GM18858 (cell line): ENCODE results near the gene ZBTB25.

Experiments
- ATAC-seq: cut with Tn5 transposase; IDR thresholded peaks from one replicate; pipeline ENCODE4 v1.9.1; 2021; ENCODE audit not compliant: unreplicated experiment

The ZBTB25 gene

DNA sequence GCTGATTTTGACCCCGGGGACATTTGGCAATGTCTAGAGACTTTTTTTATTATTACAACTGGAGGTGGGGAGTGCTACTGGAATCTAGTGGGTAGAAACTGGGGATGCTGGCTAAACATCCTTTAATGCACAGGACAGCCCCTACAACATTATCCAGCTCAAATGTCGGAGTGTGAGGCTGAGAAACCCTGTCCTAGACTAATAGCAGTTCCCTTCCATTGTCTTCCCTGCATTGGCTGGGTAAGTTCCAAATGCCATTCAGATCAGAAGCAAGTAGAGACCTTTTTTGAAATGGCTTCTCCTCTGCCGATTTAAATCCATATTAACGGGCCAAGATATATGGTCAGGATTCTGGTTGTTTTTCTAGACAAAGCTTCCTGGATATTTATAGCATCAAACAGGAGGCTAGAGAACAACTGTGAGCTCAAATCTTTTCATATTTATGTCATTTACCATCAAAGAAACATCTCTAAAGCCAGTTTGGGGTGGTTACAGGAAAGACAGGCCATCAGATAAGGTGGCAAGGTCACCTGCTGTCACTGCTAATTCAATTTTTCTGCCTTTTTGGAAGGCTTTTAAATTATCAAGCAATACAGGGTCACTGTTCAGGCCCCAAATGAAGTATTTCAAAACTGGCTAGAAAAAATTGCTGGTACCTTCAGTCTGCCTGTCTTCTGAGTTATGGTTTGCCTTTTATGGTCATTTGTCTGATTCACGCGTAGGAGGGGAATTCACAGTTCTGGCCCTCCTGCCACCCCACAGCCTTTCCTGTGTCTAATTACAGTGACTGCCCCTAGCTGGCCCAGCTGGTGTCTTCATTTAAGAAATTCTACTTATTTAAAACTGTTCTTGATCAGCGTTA lies 58.4 kb downstream of the ZBTB25 start:
- ATAC-seq: peak; percentile 94

- no peak for ATAC-seq
These were observed 59.5 kb downstream of the ZBTB25 start for GRCh38 chr14:64444140-64444539.

GRCh38 chr14:64442300-64442988 lies 61.2 kb downstream of the ZBTB25 start:
- no peak for ATAC-seq

DNA sequence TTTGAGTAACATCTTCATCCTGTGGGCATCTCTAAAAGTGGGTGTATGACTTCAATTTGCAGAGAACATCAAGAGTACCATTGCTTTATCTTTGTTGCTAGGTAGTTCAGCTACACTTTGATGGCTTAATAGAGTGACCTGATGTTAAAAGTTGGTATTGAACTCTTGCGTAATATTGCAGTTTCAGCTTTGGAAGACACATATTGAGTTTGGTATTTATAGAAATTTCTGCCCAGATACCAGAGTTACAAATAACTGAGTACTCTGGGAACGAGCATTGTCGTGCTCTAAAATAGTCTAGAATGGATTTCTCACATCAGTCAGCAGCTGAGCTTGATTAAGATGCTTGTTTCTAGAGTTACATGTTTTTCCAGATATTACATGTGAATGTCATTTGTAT lies 63.1 kb downstream of the ZBTB25 start:
- ATAC-seq: no peak

GRCh38 chr14:64439141-64439540 lies 64.5 kb downstream of the ZBTB25 start:
- no peak for ATAC-seq

DNA sequence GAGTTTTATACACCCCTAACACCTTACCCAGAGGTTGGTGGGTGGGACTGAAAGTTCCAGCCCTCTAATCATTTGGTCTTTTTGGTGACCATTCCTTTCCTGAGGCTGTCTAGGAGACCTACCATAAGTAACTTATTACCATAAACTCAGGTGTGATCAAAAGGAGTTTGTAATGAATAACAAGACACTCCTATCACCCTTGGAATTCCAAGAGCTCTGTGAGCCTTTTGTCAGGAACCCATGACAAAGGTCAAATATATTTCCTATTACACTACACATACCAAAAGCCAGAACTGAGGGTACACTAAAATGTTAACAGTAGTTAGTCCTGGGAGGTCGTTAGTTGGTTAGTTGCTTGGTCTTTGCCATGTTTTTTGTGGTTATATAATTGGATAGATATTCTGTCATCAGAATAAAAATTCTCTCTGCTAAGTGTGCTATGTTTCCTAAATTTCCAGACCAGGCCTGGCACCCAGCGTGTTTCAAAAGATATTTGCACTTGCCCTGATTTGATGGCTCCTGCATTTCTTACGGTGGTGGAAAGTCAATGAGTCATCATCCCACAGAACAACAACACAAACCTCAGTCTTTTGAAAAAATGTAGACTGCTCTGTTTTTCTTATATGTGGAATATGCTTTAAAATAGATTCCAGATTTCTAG lies 65.3 kb downstream of the ZBTB25 start:
- ATAC-seq: no peak

GRCh38 chr14:64434528-64434927 lies 69.1 kb downstream of the ZBTB25 start:
- no peak for ATAC-seq

DNA sequence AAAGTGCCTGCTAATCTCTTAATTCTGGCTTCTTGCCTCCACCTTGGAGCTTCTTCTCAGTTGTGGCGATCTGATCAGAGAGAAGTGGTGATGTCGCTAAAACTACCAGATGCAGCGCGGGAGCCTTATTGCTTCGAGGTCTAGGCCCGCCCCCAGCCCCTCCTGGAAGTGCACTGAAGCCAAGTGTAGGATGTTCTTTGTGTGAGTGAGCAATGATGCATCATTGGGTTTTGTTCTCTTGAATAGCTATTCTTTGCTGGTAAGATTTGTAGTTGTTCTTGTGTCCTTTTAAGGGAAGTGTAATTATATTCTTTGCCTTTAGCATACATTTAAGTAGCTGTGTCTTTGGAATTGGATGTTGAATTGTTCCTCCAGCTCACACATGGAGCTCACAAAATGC lies 79.7 kb downstream of the ZBTB25 start:
- ATAC-seq: no peak

DNA sequence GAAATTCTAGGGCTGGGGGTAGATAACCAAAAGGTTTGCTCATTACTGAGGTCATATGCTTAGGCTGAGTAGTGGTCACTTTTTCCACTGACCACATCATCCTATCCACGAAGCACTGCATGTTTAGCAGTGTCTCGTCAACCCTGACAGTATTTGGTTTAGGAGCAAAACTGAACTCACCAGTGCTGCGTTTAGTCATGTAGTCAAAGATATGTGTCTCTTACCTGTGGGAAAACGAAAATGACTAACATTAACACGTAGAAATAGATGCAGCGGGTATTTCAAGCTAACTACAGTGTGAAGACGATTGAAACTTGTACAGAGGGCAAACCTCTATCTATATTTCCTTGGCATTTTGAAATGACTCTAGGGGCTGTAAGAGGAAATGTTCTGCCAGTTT lies 80.9 kb downstream of the ZBTB25 start:
- no peak for ATAC-seq

GRCh38 chr14:64422005-64422404 lies 81.6 kb downstream of the ZBTB25 start:
- ATAC-seq: no peak

DNA sequence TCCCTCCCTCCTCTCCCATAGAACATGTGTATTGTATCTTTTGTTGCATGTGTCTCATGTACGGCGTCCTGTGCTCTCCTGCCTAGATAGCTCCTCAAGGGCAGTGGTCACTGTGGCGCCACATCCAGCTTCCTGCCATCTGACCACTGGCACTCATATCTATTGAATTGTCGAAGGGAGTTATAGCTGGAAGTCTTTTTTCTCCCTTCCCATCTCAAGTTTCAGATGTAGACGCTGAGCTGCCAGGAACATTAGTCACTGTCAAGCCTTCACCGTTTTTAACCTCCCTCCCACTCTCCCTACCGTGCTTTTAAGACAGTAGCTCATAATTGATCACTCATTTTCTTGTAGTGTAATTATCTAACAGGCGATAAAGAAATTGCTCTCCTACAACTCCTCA lies 82.5 kb downstream of the ZBTB25 start:
- ATAC-seq: no peak

DNA sequence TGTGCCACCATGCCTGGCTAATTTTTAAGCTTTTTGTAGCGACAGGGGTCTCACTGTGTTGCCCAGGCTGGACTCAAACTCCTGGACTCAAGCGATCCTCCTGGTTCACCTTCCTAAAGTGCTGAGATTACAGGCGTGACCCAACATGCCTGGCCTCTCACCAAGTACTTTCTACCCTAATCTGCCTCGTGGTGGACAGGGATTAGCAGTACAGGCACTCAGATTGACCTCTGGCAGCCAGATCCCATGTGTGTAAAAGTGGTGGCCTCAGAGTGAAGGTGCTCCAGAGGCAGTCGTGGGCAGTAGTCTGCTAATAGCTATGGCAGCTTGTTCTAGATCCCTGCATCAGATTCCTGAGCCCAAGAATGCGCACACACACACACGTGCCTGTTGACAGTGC lies 84.6 kb downstream of the ZBTB25 start:
- ATAC-seq: no peak

- ATAC-seq: no peak
These were observed 85.9 kb downstream of the ZBTB25 start for GRCh38 chr14:64417771-64418125.

DNA sequence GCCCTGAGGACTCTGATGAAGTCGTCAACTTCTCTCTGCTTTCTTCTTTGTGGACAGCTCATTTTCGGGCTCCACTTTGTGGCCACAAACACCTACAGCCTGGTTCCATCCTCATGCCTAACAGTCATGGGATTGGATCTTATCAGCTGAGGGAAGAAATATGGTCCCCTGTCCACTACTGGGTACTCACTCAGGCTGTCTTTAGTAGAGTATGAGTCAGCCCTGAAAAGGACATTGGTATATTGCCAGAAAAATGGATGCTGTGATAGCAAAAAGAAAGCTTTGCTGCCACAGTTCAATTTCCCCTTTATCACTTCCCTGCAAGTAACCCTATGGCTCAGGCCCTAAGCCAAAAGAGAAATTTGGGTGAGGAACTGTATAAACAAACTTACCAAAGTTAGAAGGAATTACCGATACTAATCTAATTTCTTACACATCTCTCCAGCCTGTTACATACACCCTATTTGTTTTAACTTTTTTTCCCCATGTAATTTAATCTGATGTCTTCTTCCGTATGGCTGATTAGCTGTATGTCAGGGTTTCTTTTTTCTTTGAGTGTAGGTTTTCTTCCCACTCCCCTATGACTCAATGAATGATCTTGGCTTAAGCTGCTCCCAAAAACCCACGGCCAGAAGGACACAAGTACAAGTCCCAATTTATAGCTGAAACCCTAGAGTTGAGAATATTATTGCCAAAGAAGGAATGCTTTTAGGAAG lies 86.4 kb downstream of the ZBTB25 start:
- no peak for ATAC-seq

DNA sequence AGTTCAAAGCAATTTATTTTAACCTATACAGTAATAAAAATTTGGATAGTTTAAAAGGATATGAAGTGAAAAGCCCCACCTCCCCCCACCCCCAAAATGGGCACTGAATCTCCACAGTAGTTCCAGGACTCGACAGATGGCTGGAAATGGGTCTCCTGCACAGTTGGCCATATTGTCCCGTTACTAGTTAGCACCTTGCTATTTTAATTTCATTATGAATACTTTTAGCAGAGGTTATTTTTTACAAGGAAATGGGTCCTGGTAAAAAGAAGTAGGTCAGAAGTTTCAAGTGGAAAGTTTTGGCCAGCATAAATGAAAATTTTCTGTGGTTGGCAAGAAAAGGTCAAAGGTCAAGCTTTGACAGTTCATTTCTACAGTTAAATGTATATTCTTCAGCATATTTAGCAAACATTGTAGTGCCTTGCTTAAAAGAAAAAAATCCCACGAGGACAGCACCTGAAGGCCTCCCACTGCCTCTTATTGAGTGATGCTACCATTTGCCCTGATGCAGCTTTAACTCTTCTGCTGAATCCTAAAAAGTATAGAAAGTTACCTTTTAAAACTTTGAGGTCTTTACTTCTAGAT lies 87.2 kb downstream of the ZBTB25 start:
- no peak for ATAC-seq

GRCh38 chr14:64412237-64412636 lies 91.4 kb downstream of the ZBTB25 start:
- ATAC-seq: no peak

- ATAC-seq: no peak
These were observed 92.6 kb downstream of the ZBTB25 start for GRCh38 chr14:64411001-64411400.

- no peak for ATAC-seq
These were observed 93.4 kb downstream of the ZBTB25 start for GRCh38 chr14:64410084-64410774.

GRCh38 chr14:64409126-64409920 lies 94.3 kb downstream of the ZBTB25 start:
- no peak for ATAC-seq

GRCh38 chr14:64407329-64407728 lies 96.3 kb downstream of the ZBTB25 start:
- ATAC-seq: peak; percentile 35
